DMS53 treated with DMSO at 0.1 percent for 48 hours (cell line): ENCODE data around the gene MOB3A.
"Not testable (repeated sequence)": the region's sequence is repeated elsewhere in the genome, so short reads cannot be mapped to it uniquely, and the experiment has no call there.

Experiments
- DNase-seq: peaks from one replicate; lab custom pipeline; 2025; ENCODE audit not compliant: unreplicated experiment; lab: John Stamatoyannopoulos, UW

MOB3A gene

DNA sequence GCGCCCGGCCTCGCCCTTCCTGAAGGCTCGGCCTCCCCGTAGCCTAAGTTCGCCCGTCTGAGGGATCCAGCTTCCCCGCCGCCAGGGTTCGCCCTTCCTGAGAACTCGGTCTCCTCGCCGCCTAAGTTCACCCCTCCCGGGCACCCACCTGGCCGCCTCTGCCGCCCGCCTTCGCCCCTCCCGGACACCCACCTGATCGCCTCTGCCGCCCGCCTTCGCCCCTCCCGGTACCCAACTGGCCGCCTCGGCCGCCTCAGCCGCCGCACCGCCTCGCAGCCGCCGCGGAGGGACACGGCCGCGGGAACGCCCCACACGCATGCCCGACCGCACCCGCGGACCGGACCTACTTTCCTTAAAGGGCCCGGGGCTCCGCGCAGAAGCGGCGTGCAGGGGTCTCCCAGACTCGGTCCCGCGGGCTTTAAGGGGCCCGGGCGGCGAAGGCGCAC, at the start of gene MOB3A:
TSS of gene MOB3A (minus strand) at position 293 of the 446 bp plus-strand sequence. CDS start 17,766 bp downstream, outside the sequence.
- DNase-seq, result peak; percentile 61

DNA sequence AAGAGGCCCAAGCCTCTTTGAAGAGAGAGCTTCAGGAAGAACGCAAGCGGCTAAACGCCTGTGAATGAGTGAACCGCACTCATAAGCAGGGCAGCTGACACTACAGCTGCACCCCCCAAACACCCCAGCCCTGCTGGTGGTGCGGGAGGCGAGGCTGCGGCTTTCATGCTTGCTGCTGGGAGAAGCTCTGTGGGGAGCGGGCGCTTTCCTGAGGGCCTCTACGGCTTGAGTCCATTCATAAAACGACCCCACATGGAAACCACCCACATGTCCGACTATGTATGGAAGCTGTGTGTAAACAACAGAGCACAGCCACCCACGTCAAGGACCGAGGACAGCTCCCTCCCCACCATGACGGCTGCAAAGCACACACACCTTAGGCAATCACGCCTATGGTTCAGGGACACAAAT, 49.7 kb upstream of the MOB3A start:
- no peak for DNase-seq

DNA sequence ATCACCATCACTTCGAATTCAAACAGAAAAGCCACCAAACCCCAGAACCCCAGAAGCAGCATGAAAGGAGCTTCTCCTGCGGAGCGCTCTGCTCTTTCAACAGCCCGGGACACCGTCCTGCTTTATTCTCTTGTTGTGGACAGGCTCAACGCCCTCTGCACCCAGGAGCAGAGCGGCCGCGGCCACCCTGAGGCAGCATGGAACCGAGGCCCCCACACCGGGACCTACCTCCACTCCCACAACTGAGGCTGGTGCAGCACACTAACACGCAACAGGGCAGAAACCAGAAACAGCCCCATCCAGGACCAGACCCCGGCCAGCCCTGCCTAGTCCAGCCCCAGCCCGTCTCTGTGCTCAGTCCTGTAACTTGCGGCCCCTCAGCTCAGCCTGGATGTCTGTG, 48.1 kb upstream of the MOB3A start:
- no peak for DNase-seq

DNA sequence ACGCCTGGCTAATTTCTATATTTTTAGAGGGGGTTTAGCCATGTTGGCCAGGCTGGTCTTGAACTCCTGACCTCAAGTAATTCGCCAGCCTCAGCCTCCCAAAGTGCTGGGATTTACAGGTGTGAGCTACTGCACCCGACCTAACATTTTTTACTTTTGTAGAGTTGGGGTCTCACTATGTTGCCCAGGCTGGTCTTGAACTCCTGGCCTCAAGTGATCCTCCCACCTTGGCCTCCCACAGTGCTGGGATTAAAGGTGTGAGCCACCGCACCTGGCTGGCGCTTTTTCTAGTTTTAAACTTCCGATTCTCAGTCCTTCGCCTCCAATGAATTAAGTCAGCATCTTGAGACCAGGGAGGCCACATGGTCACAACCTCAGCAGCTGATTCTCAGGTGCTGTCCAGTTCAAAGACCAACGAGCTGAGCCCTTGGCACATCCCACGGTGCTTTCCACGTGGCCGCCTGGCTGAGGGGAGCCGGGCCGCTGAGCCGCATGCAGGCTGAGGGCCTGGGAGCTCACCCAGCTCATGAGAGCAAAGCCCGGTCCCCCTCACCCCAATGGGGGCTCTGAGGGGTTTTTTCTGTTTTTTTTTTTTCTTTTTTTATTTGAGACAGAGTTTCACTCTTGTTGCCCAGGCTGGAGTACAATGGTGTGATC, 46.2 kb upstream of the MOB3A start:
- no peak for DNase-seq

DNA sequence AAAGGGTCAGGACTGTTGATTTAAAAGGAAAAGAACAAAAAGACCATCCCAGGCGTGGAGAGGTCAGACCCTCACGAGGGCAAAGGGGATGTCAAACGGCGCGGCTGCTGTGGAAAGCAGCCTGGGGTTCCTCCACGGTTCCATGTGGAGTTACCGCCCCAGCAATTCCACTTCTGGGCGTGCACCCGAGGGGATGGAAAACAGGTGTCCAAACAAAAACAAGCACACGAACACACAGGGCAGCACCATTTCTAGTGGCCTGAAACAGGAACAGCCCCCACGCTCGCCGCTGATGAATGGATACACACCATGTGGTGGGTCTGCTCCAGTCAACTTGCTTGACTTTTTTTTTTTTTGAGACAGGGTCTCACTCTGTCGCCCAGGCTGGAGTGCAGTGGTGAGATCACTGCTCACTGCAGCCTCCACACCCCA, 44.0 kb upstream of the MOB3A start:
- no peak for DNase-seq

DNA sequence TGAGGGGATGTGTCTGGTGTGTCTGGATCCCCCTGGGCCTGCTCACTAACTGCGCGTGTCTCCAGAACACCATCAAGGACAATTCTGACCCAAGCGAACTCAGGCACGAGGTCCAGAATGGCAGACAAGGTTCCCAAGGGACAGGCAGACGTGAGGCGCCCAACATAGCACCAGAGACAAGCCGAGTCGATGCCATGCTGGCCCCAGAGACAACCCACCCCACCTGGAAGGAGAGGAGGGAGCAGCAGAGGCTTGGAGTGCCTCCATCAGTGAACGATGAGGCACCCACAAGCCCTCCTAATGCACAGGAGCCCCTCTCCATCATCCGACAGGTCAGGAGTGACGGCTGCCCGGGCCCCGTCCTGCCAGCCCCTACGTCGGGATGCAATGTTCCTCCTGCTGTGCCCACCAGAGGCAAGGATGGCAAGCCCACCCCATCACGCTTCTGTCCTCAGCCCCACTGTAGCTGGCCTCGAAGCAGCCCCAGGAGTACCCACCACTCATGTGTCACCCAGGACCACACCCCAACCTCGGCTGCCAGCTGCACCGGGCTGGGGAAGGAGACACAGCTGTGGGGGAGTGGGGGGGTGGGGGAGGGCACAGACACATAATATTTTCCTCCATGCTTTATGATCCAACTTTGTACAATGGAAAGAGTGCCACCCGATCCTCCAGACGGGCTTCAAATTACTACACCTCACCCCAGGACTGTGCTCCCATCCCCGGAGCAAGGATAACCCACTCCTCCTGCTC, 43.4 kb upstream of the MOB3A start:
- no peak for DNase-seq

DNA sequence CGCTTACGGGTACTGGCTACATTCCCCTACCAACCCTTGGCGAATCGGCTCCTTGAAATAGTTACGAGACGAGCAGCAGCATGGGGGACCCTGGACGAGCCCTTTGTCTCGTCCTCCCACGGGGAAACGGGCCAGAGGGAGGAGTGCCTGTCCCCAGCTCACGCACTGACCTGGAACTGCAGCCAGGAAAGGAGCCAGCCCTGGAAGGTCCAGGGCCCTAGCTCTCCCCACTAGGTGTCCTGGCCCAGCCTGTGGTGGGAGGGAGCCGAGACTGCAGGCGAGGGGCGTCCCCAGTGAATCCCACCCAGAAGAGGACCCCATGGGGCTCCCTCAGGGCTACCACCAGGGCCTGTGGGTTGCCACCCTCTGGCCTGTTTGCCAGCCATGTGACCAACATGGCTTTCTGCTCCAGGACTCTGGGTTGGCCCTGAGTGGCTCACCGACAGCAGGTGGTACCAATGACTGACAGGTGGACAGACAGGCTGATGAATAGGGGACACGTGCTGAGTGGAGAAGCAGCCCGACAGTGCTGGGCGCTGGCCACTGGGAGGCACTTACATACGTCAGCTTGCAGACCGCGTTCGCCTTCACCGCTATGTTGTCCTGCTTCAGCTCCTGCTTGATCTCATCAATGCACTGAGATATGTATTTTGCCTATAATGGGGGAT, 42.1 kb upstream of the MOB3A start:
- DNase-seq, result no peak

DNA sequence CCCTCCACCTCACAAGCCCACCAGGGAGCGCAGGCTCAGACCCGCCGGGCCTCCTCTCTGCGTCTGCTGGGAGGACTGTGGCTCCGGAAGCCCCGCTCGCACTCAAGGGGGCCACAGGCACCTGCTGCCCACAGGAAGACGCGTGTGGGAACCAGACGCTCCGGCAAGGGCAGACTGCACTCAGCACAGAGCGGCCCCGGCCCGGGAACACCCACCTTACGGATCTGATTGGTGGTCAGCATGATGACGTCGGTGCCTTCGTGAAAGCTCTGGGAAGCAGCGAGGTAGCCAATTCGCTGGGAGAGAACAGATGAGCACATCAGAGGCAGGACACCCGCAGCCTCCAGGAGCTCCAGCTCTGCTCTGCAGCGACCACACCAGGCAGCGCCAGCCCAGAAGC, 40.7 kb upstream of the MOB3A start:
- DNase-seq, result no peak

DNA sequence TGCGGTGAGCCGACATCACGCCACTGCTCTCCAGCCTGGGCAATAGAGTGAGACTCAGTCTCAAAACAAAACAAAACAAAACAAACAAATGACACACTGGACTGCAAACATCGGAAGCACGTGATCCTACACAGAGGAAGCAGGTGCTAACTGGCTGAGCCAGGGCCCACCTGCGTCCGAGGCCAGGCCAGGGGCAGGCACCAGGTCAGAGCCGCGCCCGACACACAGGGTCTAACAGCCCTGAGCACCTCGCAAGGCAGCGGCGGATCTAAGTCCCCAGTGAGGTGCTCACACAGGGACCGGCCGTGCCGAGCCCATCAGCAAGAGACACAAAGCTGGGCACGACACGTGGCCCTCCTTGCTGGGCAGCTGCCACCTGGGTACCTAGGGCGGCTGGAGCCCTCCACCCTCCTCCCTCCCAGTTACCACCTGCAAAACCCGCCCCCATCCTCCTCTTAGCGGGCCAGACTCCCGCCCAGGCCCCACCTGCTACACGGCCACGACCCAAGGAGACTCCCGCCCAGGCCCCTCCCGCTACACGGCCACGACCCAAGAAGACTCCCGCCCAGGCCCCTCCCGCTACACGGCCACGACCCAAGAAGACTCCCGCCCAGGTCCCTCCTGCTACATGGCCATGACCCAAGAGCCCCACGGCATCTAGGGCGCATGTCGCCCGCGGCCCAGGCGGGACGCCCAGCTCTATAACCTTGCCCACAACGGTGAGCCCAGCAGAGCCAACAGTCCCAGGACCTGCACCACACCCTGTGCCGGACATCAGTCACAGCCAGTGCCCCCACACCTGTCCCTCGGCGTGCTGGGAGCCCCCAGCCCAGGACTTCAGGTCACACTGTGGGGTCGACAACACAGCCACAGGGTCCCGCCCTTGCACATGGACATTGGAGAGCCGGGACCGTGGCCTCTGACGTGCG, 39.6 kb upstream of the MOB3A start:
- DNase-seq, result peak; percentile 84

DNA sequence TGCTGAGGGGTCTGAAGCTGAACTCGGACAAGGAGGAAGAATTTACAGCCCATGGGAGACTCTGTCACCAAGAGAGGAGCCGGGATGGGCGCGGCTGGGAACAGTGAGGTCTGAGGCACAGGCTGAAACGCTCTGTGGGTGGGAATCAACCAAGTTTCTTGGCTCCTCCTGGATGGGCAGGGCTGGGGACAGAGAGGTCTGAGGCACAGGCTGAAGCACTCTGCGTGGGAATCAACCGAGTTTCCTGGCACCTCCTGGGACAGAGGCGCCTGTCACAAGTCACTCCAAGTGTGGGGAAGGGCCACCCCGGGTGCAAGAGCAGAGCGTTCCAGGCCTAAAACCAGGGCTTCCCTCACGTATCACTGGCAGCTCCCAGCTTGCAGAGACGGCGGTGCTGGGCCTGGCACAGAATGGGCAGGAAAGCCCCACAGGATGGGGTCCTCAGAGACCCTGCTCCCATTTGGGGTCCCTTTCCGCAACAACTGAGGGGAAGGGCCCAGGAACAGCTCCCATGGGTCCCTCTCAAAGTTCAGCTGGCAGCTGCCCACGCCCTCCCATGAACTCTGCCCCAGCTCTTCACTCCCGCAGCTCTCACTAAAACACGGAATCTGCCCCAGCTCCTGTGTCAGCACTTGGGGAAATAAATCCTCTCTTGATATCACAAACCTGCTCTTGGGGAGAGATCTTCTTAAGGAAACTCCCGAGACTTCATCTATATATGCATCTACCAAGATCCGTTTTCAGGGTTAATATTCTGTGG, 36.8 kb upstream of the MOB3A start:
- DNase-seq, result no peak

DNA sequence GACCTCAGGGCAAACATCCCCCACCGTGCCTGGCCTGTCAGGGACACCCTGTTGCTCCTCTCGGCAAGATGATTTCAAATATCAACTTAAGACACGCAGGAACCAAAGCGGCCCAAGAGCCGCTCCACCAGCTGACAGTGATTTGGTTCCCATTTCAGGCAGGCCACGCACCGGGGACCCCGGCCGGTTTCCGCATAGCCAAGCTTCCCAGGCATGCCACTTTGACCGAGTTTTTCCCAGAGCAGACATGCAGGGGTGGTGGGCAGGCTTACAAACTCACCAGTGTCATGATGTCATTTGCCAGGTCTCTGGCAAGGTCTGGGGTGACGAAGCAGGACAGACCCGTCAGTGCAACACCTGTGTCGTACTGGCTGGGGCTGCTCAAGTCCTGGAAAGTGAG, 36.1 kb upstream of the MOB3A start:
- DNase-seq, result no peak

DNA sequence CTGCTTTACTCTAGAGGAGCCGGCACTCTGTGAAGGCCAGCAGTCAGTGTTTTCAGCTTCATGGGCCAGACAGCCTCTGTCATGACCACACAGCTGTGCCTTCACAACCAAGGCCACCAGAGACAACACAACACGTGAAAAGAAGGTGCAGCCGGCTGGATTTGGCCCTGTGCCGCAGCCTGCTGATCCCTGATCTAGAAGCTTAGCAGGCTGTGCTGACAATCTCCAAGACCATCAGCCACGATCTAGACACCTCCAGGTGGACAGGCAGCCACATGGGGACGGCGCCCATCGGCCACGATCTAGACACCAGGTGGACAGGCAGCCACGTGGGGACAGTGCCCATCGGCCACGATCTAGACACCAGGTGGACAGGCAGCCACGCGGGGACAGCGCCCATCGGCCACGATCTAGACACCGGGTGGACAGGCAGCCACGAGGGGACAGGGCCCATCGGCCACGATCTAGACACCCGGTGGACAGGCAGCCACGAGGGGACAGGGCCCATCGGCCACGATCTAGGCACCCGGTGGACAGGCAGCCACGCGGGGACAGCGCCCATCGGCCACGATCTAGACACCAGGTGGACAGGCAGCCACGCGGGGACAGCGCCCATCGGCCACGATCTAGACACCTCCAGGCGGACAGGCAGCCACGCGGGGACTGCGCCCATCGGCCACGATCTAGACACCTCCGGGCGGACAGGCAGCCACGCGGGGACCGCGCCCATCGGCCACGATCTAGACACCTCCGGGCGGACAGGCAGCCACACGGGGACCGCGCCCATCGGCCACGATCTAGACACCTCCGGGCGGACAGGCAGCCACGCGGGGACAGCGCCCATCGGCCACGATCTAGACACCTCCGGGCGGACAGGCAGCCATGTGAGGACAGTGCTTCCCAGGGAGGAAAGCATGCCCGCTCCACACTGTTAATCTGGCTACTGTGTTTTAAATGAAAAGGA, 35.2 kb upstream of the MOB3A start:
- DNase-seq, result not testable (repeated sequence)

DNA sequence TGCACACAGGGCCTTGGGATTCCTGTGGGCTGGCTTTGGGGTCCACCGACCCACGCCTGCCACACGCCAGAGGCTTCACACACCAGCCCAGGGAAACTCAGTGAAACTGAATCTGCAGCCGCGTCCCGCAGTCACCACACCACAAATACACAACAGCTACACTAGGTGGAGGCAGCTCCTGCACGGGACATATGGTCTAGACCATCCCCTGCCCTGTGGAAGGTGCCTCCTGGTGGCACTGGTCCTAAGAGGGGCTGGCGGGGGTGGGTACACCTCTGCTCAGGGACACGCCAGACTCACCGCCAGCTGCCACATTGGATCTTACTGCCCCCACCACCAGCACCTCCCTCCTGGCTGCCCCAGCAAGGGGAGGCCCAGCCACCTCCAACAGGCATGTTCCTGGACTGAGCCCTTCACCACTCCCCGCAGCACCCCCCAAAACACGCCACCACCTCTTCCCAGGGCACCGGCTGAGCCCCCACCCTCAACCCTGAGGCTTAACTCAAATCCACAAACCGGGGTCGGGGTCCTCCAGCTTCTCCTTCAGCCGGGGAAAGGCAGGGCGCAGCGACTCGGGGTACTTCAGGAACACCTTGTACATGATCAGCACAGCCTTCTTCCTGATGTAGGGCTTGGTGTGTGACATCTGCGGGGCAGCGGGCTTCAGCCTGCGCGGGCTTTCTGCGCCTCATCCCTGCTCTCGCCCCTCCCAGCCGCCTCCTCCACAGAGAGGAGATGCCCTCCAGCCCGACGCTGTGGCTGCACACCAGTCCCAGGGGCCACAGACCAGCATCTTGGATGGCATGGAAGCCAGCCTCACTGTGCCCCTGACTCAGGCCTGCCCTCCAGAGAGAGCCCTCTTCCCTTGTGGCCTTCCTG, 34.0 kb upstream of the MOB3A start:
- no peak for DNase-seq

DNA sequence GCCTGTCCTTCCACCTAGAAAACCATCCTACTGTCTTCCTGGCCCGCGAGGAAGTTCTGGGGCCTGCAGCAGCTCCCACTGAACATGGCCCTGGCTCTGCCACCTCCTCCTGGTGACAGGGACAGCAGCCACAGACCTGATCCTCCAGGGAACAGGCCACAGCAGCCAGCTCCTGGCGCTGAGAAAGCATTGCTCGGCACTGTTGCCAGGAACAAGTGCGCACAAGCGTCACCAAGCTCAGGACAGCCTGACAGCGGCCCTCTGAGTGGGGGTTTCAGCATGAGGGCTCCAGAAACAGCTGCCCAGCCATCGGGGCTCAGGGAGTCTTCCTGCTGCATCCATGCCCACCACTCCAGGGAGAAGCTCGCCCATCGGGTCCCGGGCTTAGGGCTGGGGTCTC, 33.4 kb upstream of the MOB3A start:
- no peak for DNase-seq

DNA sequence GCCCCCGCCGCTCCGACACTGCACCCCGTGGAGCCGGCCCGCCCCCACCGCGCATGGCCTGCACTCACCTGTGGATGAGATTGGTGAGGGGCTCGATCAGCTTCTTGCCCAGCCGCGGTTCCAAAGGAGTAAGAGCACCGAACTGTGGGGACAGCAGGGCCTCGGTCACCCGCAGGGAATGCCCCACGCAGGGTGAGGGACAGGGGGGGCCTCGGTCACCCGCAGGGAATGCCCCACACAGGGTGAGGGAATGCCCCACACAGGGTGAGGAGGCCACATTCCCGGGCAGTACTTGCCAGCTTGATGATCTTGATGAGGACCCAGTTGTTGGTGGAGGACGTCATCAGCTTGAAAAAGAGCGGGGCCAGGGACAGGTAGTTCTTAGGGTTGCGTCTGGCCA, 32.9 kb upstream of the MOB3A start:
- no peak for DNase-seq

DNA sequence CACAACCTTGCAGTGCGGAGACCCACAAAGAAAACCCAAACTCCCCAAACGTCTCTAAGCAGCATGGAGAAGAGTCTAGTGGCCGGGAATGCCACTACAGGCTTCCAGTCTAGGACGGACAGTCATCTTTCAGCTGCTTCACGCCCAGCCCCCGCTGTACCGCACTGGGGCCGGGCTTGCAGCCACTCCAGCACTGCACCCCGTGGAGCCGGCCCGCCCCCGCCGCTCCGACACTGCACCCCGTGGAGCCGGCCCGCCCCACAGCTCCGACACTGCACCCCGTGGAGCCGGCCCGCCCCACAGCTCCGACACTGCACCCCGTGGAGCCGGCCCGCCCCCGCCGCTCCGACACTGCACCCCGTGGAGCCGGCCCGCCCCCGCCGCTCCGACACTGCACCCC, 32.1 kb upstream of the MOB3A start:
- DNase-seq, result not testable (repeated sequence)

DNA sequence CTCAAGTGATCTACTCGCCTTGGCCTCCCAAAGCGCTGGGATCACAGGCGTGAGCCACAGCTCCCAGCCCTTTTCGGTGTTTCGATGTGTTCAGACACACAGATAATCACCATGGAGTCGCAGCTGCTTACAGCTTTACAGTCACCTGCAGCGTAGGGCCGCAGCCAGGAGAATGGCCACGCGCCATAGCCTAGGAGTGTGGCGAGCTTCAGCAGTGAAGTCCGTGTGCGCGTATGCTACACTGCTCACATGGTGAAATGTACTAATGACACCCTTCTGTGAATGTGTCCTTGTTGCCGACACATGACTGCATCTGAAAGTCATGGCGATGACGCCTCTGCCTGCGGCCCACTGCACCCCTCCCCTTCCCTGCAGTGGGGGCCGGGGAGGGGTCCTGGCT, 31.6 kb upstream of the MOB3A start:
- DNase-seq, result no peak

DNA sequence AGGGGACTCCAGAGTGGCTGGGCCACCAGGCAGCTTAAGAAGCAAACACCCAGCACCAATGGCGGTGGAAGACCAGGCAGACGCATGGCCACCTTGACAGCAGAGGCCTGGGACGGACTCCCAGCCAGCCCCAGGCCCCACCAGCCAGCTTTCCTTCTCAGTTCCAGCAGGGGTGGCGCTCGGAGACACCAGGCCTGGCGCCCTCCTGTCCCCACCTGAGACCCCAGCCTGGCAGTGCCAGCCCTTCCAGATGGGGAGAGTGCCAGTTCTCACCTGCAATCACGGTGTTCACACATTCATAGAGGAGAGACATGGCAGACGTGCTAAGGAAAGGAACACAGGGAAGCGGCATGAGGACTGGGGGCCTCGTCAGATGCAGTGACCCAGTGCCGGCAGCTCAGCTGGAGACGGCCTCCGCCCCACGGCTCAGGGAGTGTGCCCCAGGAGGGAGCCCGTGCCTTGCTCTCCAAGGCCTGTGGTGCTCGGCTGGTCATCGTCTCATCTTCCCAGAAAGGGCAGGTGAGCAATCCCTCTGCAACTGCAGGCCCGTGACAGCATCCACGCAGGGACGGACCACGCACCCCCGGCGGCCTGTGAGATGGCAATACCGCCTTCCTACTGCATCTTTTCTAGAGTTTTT, 30.9 kb upstream of the MOB3A start:
- DNase-seq, result no peak
